Trophoblast cell (in vitro differentiated cells and primary cell): Measurements from ENCODE around the gene RNGTT.

ENCODE experiments used
- DNase-seq, 2 donors: peaks; one replicate each; pipeline ENCODE4 v3.0.0-alpha.2; 2016
- H2AFZ ChIP-seq: 2 replicates; pipeline ENCODE4 v1.6.1; 2013; ENCODE audit warnings: low read length, moderate library complexity, mild to moderate bottlenecking; ENCODE audit not compliant: insufficient read depth, poor library complexity
- H2AK5ac ChIP-seq: 2 replicates; pipeline ENCODE4 v1.6.1; 2013; ENCODE audit warnings: mild to moderate bottlenecking, low read length
- H2BK120ac ChIP-seq: 2 replicates; pipeline ENCODE4 v1.6.1; 2013; ENCODE audit warnings: low read length, mild to moderate bottlenecking, moderate library complexity; ENCODE audit not compliant: insufficient read depth, poor library complexity
- H2BK12ac ChIP-seq: 2 replicates; pipeline ENCODE4 v1.6.1; 2013; ENCODE audit warnings: mild to moderate bottlenecking, low read length, moderate library complexity
- H2BK5ac ChIP-seq: 2 replicates; pipeline ENCODE4 v1.6.1; 2013; ENCODE audit warnings: low read length, low read depth, moderate library complexity, mild to moderate bottlenecking; ENCODE audit not compliant: poor library complexity
- H3K14ac ChIP-seq: 2 replicates; pipeline ENCODE4 v1.6.1; 2013; ENCODE audit warnings: mild to moderate bottlenecking, low read length
- H3K18ac ChIP-seq: 2 replicates; pipeline ENCODE4 v1.6.1; 2013; ENCODE audit warnings: mild to moderate bottlenecking, low read length
- H3K23ac ChIP-seq: 2 replicates; pipeline ENCODE4 v1.6.1; 2013; ENCODE audit warnings: low read length
- H3K27ac ChIP-seq: 2 replicates; pipeline ENCODE4 v1.5.1; 2013; ENCODE audit warnings: low read depth, mild to moderate bottlenecking, inconsistent platforms, low read length, moderate library complexity
- H3K27me3 ChIP-seq: 2 replicates; pipeline ENCODE4 v1.6.1; 2013; ENCODE audit warnings: inconsistent platforms, mild to moderate bottlenecking, low read length, moderate library complexity; ENCODE audit not compliant: insufficient read depth
- H3K36me3 ChIP-seq, 2 experiments: 1 replicate in 1 of 2; 2 replicates in 1 of 2; pipeline ENCODE4 v1.6.1; 2013; ENCODE audit warnings: low read length in 2 of 2, mild to moderate bottlenecking in 2 of 2, moderate library complexity in 1 of 2; ENCODE audit not compliant: insufficient read depth in 2 of 2, control insufficient read depth in 1 of 2
- H3K4ac ChIP-seq: 2 replicates; pipeline ENCODE4 v1.6.1; 2013; ENCODE audit warnings: low read depth, mild to moderate bottlenecking, low read length, moderate library complexity
- H3K4me1 ChIP-seq, 2 experiments: 1 replicate in 1 of 2; 2 replicates in 1 of 2; pipeline ENCODE4 v1.6.1; 2013; ENCODE audit warnings: low read length in 2 of 2, mild to moderate bottlenecking in 2 of 2, moderate library complexity in 1 of 2; ENCODE audit not compliant: insufficient read depth in 2 of 2, control insufficient read depth in 1 of 2
- H3K4me2 ChIP-seq: 2 replicates; pipeline ENCODE4 v1.6.1; 2013; ENCODE audit warnings: inconsistent platforms, mild to moderate bottlenecking, low read length, moderate library complexity
- H3K4me3 ChIP-seq: 2 replicates; pipeline ENCODE4 v1.5.1; 2013; ENCODE audit warnings: mild to moderate bottlenecking, low read depth, low read length, inconsistent platforms
- H3K79me1 ChIP-seq: one replicate; pipeline ENCODE4 v1.6.1; 2013; ENCODE audit warnings: low read length
- H3K79me2 ChIP-seq: 2 replicates; pipeline ENCODE4 v1.6.1; 2013; ENCODE audit warnings: low read length, mild to moderate bottlenecking; ENCODE audit not compliant: control insufficient read depth, insufficient read depth, poor library complexity
- H3K9ac ChIP-seq: 2 replicates; pipeline ENCODE4 v1.6.1; 2013; ENCODE audit warnings: mild to moderate bottlenecking, low read length
- H3K9me3 ChIP-seq: 2 replicates; pipeline ENCODE4 v1.6.1; 2013; ENCODE audit warnings: low read depth, mild to moderate bottlenecking, control low read depth, inconsistent platforms, low read length; ENCODE audit not compliant: insufficient read depth
- H4K12ac ChIP-seq: 2 replicates; pipeline ENCODE4 v1.6.1; 2013; ENCODE audit warnings: low read depth, mild to moderate bottlenecking, low read length, moderate library complexity
- H4K8ac ChIP-seq: 2 replicates; pipeline ENCODE4 v1.6.1; 2013; ENCODE audit warnings: low read depth, mild to moderate bottlenecking, low read length, moderate library complexity
- H4K91ac ChIP-seq: one replicate; pipeline ENCODE4 v1.6.1; 2013; ENCODE audit warnings: low read depth, mild to moderate bottlenecking, low read length, moderate library complexity
- WGBS: extraction: QIAGEN DNeasy Blood & Tissue Kit; methylation state at CpG from one replicate; pipeline ENCODE4 v1.1.7; 2013; ENCODE audit warnings: missing lambda C conversion rate; ENCODE audit not compliant: insufficient read length, insufficient coverage; ENCODE audit errors: extremely low coverage; 5-methylcytosine and 5-hydroxymethylcytosine counted together

RNGTT gene

GRCh38 chr6:88587150-88587520 is 376.3 kb downstream of the RNGTT start:
- no peak overlapping the region for H3K9ac ChIP-seq
- no peaks in the 10 kb centered on the region for H3K79me1 ChIP-seq
- no peak overlapping the region for H2AFZ ChIP-seq
- no peak overlapping the region for H3K4me3 ChIP-seq
- H3K27me3 ChIP-seq = no peaks in the 10 kb centered on the region
- no peaks in the 10 kb centered on the region for H3K4me1 ChIP-seq
- no peak overlapping the region for H3K23ac ChIP-seq
- H2BK12ac ChIP-seq = no peak overlapping the region
- H3K14ac ChIP-seq = no peak overlapping the region
- no peak overlapping the region for H2BK120ac ChIP-seq
- no peak overlapping the region for H2AK5ac ChIP-seq
- no peak overlapping the region for H3K4me2 ChIP-seq
- H4K12ac ChIP-seq = no peak overlapping the region
- DNase-seq = no peak
- H3K18ac ChIP-seq = no peak overlapping the region
- no peaks in the 10 kb centered on the region for H3K9me3 ChIP-seq
- no CpG with 5 or more reads among the region's 12 CpGs for WGBS
- no peak overlapping the region for H3K4ac ChIP-seq
- H3K79me2 ChIP-seq = no peaks in the 10 kb centered on the region
- no peak overlapping the region for H4K8ac ChIP-seq
- H4K91ac ChIP-seq = no peak overlapping the region
- H3K27ac ChIP-seq = no peak overlapping the region
- H3K36me3 ChIP-seq = no peaks in the 10 kb centered on the region
- no peak overlapping the region for H2BK5ac ChIP-seq

DNA sequence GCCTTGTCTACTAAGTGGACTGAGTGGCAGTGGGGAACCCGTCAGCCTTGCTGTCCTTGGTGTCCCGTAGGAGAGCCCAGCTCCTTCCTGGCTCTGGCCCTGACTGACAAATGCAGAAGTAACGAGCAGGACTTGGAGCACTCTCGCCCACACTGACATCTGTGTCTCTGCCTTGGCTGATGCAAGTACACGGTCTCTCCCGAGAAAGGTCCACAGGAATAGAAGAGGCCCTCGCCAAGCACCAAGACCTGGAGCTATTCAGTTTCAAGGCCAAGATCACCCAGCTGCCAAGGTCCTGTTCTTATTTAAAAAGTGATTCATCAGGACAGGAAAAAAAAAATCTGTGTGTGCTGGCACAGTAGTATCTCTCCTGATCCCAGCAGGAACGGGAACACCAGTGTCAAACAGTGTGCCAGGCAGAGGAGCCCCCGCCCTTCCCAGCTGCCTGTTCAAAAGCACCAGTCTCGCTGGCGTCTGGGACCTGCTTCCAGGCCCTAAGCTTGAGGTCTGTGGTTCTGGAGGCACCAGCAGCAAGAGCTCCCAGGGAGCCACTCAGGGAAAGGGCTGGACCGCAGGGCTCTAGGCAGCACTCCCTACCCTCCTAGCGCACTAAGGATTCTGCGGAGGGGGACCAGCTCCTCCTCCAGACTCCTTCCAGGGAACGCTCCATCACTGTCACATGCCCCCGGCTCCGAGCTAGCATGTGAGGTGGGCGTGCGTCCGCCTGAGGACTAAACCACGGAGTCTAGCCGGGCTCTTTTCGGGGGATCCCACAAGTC is 376.9 kb downstream of the RNGTT start:
- no peak overlapping the region for H3K4me2 ChIP-seq
- WGBS = no CpG with 5 or more reads among the region's 23 CpGs
- H4K8ac ChIP-seq = no peak overlapping the region
- no peaks in the 10 kb centered on the region for H3K4me1 ChIP-seq
- H3K4me3 ChIP-seq = no peak overlapping the region
- no peak overlapping the region for H2AFZ ChIP-seq
- no peak for DNase-seq
- no peaks in the 10 kb centered on the region for H3K79me1 ChIP-seq
- H2BK120ac ChIP-seq = no peak overlapping the region
- H4K12ac ChIP-seq = no peak overlapping the region
- no peaks in the 10 kb centered on the region for H3K9me3 ChIP-seq
- no peak overlapping the region for H3K23ac ChIP-seq
- no peak overlapping the region for H3K14ac ChIP-seq
- no peak overlapping the region for H2BK5ac ChIP-seq
- H3K79me2 ChIP-seq = no peaks in the 10 kb centered on the region
- no peak overlapping the region for H3K27ac ChIP-seq
- H3K4ac ChIP-seq = no peak overlapping the region
- H4K91ac ChIP-seq = no peak overlapping the region
- H3K27me3 ChIP-seq = no peaks in the 10 kb centered on the region
- H2BK12ac ChIP-seq = no peak overlapping the region
- no peaks in the 10 kb centered on the region for H3K36me3 ChIP-seq
- H2AK5ac ChIP-seq = no peak overlapping the region
- H3K18ac ChIP-seq = no peak overlapping the region
- no peak overlapping the region for H3K9ac ChIP-seq

GRCh38 chr6:88585276-88585692 is 378.1 kb downstream of the RNGTT start:
- H2BK12ac ChIP-seq = no peak overlapping the region
- no peak overlapping the region for H4K8ac ChIP-seq
- H2AFZ ChIP-seq = no peak overlapping the region
- no peak for DNase-seq
- no peaks in the 10 kb centered on the region for H3K4me1 ChIP-seq
- no peak overlapping the region for H2BK120ac ChIP-seq
- no peak overlapping the region for H3K9ac ChIP-seq
- H3K18ac ChIP-seq = no peak overlapping the region
- no peaks in the 10 kb centered on the region for H3K79me2 ChIP-seq
- no CpG with 5 or more reads among the region's 9 CpGs for whole genome bisulfite sequencing
- H4K91ac ChIP-seq = no peak overlapping the region
- H3K23ac ChIP-seq = no peak overlapping the region
- no peak overlapping the region for H2AK5ac ChIP-seq
- no peak overlapping the region for H2BK5ac ChIP-seq
- no peak overlapping the region for H3K27ac ChIP-seq
- no peaks in the 10 kb centered on the region for H3K27me3 ChIP-seq
- no peaks in the 10 kb centered on the region for H3K9me3 ChIP-seq
- H3K4me3 ChIP-seq = no peak overlapping the region
- H3K36me3 ChIP-seq = no peaks in the 10 kb centered on the region
- H3K4ac ChIP-seq = no peak overlapping the region
- H3K14ac ChIP-seq = no peak overlapping the region
- no peaks in the 10 kb centered on the region for H3K79me1 ChIP-seq
- no peak overlapping the region for H4K12ac ChIP-seq
- H3K4me2 ChIP-seq = no peak overlapping the region

GRCh38 chr6:88584581-88585275 is 378.7 kb downstream of the RNGTT start:
- no peak overlapping the region for H3K23ac ChIP-seq
- H3K9ac ChIP-seq = no peak overlapping the region
- no peaks in the 10 kb centered on the region for H3K79me1 ChIP-seq
- H3K27me3 ChIP-seq = no peaks in the 10 kb centered on the region
- no CpG with 5 or more reads among the region's 10 CpGs for WGBS
- H2BK120ac ChIP-seq = no peak overlapping the region
- no peak overlapping the region for H2BK12ac ChIP-seq
- no peak overlapping the region for H2AFZ ChIP-seq
- no peak overlapping the region for H4K8ac ChIP-seq
- H2BK5ac ChIP-seq = no peak overlapping the region
- no peak overlapping the region for H3K4ac ChIP-seq
- no peaks in the 10 kb centered on the region for H3K79me2 ChIP-seq
- no peak overlapping the region for H3K27ac ChIP-seq
- H3K18ac ChIP-seq = no peak overlapping the region
- no peaks in the 10 kb centered on the region for H3K9me3 ChIP-seq
- no peak overlapping the region for H3K4me3 ChIP-seq
- no peak for DNase-seq
- H3K4me1 ChIP-seq = no peaks in the 10 kb centered on the region
- no peaks in the 10 kb centered on the region for H3K36me3 ChIP-seq
- H3K14ac ChIP-seq = no peak overlapping the region
- H2AK5ac ChIP-seq = no peak overlapping the region
- no peak overlapping the region for H3K4me2 ChIP-seq
- no peak overlapping the region for H4K12ac ChIP-seq
- H4K91ac ChIP-seq = no peak overlapping the region
